Panc1 (cell line): ENCODE data around the gene C8B.

ENCODE experiments used
- CTCF ChIP-seq: fragments of 450-650 bp; IDR thresholded peaks from 2 replicates; pipeline ENCODE4 v1.5.1; 2017; ENCODE audit warnings: mild to moderate bottlenecking
- POLR2AphosphoS5 ChIP-seq: IDR thresholded peaks from 2 replicates; pipeline ENCODE4 v1.6.1; 2012; ENCODE audit warnings: mild to moderate bottlenecking, low read depth, low read length, moderate library complexity

DNA sequence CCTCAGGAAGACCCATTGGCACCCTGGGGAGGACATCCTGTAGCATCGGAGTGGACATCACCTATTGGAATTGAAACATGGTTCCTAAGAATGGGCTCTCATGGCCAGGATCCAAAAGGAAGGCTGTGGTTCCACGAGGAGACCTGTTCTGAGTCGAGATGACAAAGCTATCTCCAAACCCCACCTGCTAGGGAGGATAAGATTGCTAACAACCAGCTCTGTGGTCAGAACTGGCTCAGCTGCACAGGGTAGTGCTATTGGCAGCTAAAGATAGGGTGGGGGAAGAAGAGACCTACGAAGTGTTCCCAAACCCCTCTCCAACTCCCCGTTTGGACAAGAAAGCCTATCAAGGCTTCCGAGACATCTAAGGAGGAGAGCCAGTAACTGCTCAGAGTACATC lies 17.7 kb upstream of the C8B start:
- no peak for TF ChIP-seq CTCF
- TF ChIP-seq POLR2AphosphoS5, result no peak
